GM18499 (cell line): ENCODE measurements around the gene ACSL5.
"Not testable (repeated sequence)": the region's sequence is repeated elsewhere in the genome, so short reads cannot be mapped to it uniquely, and the experiment has no call there.

Experiments used
- ATAC-seq: cut with Tn5 transposase; IDR thresholded peaks from one replicate; pipeline ENCODE4 v1.9.1; 2021; ENCODE audit warnings: moderate number of reproducible peaks; ENCODE audit not compliant: insufficient read depth, unreplicated experiment

Gene ACSL5

DNA sequence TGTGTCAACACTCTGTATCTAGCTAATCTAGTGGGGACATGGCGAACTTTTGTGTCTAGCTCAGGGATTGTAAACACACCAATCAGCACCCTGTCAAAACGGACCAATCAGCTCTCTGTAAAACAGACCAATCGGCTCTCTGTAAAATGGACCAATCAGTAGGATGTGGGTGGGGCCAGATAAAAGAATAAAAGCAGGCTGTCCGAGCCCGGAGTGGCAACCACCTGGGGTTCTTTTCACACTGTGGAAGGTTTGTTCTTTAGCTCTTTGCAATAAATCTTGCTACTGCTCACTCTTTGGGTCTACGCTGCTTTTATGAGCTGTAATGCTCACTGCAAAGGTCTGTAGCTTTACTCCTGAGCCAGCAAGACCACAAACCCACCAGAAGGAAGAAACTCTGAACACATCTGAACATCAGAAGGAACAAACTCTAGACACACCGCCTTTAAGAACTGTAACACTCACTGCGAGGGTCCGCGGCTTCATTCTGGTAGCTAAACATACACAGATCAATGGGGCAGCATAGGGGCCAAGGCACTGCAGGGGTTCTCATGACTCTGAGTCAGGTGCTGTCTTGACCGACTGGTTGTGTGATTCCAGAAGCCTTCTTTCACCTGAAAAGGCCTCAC is 1.6 kb upstream of the ACSL5 start:
- not testable (repeated sequence) for ATAC-seq

GRCh38 chr10:112374724-112375541 is 1.0 kb downstream of the ACSL5 start:
- no peak for ATAC-seq

- ATAC-seq, result peak; percentile 76
These were observed 1.9 kb downstream of the ACSL5 start for GRCh38 chr10:112375721-112376395.

DNA sequence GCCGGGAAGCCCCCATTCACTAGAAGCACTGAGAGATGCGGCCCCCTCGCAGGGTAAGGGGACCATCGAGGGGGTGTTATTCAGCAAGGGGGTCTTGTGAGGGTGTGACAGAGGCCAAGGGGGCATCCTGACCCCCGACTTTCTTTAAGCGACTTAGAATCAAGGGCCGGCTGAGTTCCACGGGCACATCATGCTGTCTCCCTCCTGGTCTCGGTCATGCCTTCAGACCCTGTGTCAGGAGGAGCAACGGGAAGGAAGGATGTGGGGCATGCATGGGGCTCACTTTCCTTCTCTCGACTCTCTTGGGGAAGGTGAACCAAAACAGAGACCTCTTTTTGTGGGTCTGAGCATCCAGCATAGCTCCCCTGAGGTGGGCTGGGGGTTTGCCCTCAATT is 2.5 kb downstream of the ACSL5 start:
- peak; percentile 4 for ATAC-seq

DNA sequence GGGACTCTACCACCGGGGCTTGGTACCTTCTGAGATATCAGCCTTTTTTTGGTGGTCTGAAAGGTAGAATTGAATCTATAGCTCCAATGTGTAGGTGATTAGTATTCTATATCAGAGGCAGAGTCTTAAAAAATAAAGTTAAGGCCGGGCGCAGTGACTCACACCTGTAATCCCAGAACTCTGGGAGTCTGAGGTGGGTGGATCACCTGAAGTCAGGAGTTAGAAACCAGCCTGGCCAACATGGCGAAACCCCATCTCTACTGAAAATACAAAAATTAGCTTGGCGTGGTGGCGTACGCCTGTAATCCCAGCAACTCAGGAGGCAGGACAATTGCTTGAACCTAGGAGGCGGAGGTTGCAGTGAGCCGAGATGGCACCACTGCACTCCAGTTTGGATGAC is 3.2 kb downstream of the ACSL5 start:
- ATAC-seq, result not testable (repeated sequence)

GRCh38 chr10:112379635-112380296 is 5.8 kb downstream of the ACSL5 start:
- ATAC-seq, result no peak

DNA sequence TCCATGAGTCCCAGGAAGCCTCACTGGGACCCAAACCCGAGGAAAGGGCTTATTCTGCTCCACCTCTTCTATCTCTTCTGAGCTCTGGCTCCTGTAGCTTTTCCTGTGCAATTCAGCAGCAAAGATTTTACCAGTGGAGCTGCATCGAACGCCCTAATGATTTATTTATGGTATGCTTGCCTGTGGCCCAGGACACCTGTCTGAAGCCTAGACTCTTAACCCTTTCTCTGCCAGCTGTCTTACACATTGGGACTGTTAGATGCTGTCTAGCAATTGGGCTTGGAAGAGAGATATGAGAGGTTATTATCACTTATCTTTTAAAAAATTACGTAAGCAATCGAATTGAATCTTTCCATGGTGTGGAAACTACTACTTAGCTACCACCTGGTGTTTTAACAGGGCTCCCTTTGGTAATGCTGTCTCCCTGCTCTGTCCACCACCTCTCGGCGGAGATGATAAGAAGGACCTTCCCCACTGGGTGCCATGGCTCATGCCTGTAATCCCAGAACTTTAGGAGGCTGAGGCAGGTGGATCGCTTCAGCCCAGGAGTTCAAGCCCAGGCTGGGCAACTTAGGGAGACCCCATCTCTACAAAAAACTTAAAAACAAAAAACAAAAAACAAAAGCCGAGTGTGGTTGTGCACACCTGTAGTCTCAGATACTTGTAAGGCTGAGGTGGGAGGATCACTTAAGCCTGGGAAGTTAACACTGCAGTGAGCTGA is 8.8 kb downstream of the ACSL5 start:
- no peak for ATAC-seq

DNA sequence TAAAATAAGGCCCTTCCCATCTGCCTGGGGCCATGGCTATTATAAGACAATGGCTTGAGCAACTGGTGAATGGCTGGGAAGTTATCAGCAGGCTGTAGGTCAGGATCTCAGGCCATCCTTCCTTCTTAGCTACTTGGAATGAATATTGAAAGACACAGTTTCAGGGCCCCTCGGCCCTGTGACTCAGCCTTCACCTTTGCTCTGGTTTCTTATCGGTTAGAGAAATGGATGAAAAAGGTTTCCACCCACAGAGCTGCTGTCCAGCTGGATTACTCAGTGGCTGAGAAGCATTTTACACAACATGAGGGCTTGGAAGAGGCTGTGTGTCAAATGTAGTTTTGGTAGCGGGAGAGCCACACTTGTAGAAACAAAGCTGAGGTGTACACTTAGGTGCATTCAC is 9.4 kb downstream of the ACSL5 start:
- ATAC-seq, result no peak

- no peak for ATAC-seq
These were observed 10.2 kb downstream of the ACSL5 start for GRCh38 chr10:112384141-112384540.

GRCh38 chr10:112385201-112385600 is 11.3 kb downstream of the ACSL5 start:
- ATAC-seq, result no peak

DNA sequence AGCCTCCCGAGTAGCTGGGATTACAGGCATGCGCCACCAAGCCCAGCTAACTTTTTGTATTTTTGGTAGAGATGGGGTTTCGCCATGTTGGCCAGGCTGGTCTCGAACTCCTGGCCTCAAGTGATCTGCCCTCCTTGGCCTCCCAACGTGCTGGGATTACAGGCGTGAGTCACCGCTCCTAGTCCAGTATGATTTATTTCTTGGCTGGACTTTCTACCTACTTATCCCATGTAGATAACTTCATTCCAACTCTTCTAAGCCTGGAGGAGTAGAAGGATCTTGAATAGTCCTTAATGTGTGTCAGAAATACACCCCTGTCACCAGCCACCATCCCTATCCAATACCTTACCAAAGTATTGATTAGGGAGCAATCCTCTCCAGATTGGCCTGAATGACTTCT is 14.1 kb downstream of the ACSL5 start:
- ATAC-seq, result not testable (repeated sequence)

DNA sequence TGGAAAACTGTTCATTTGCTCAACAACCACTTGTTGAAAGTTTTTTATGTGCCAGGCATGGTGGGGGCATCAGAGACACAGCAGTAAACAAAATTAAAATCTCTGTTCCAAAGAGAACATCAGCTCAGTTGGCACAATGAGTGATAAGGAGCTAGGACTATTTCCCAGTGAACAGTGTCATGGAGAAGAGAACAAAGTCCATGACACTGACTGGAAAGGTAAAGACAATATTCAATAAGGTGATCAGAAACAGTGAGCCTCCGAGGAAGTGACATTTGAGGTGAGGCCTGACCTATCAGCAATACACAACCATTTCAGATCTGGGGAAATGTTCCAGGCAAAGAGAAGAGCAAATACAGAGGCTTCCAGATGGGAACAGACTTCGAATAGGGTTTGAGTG is 14.6 kb downstream of the ACSL5 start:
- no peak for ATAC-seq

DNA sequence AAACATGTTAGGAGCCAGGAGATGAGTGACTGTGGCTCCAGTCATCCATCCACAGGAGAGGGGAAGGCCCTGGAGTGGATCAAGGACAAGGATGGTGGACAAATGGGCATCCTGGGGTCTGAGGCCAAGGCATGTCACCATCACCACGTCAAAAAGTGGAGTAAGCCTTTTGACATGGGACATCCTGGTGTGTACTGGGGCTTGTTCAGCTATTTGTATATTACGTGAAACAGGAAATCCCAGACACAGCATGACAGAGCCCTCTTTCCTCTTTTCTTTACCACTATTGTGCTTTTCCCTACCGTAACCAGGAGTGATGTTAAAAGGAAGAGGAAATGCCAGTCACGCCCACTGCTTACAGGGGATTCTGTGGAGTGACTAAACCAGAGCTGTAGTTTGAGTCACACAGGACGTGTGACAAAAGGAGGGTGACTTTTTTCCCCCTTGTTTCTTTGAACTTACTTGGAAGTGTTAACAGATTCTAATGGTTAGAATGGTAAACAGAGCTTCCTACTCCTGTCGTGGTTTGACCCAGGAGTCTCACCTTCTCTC is 15.4 kb downstream of the ACSL5 start:
- peak; percentile 53 for ATAC-seq

GRCh38 chr10:112390125-112390703 is 16.3 kb downstream of the ACSL5 start:
- ATAC-seq, result no peak

DNA sequence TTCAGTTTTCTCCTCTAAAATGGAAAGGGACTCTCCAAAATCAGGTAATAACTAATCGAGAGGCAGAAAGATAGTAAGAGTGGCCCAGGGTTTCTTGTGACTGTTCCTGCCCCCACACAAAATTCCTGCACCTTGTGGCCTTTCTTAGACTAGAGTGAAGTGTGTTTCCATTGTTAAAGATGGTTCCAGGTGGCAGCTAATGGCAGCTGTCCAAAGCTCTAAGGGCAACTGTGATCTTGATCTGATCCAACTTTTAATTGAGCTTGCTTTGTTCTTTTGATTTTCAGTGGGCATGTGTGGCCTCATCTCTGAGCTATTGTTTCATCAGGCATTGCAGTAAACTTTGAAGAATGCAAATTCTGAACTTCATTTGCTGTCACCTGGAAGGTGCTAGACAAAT is 19.4 kb downstream of the ACSL5 start:
- ATAC-seq, result no peak

DNA sequence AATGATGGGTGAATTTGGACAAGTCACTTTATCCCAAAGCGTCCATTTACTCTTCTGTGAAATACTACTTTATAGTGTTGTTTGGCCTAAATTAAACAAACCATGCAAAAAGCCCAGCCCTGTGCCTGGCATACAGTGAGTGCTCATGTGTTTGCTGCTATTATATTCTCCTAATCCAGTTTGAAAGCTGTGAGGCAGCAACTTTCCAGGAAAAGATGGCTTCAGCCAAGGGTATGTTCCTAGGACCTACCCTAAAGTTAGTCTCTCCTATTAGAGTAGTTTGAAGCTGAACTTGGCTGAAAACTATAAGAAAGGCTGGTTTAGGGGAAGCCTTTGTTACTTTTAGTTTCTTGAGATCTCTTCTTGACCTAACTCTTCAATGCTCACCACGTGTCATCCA is 19.9 kb downstream of the ACSL5 start:
- no peak for ATAC-seq

- ATAC-seq, result no peak
These were observed 20.6 kb downstream of the ACSL5 start for GRCh38 chr10:112394475-112394875.

DNA sequence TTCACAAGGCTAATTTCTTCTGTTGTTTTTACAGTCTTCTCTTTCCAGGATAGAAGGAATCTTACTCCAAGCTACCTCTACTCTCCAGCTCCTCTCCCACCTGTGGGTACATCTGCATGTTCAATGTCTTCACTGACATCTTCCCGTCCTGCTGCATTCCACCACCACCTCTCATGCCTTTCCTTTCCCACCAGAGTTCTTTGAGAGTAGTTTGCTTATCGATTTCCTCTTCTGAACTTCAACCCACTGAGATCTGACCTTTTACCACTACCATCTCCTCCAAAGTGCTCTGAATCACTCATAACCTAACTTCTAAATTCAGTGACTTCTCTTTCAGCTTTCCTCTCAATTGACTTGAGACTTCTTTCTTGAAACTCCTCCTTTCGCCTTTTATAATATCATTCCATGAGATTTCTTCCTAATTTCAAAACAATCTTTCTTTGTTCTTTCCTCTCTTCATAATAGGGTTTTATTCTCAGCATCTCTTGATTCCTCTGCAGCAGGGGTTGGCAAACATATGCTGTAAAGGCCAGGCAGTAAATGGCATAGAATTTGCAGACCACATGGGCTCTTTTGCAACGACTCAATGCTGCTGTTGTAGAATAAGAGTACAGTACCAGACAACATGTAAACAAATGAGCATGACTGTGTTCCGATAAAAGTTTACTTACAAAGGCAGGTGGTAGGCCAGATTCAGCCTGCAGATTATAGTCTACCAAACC is 22.1 kb downstream of the ACSL5 start:
- no peak for ATAC-seq

- no peak for ATAC-seq
These were observed 23.7 kb downstream of the ACSL5 start for GRCh38 chr10:112397592-112397991.
